ENCODE results near the gene XPC.

- TF ChIP-seq POLR2AphosphoS5 (IDR thresholded peaks at IDR 0.05; ENCODE audit: low read depth, low read length) (no peak), CTCF (IDR thresholded peaks at IDR 0.05) (no peak)
Measured at GRCh38 chr3:14200841-14201240, 22.4 kb upstream of the XPC start.
